T1000 (cell line): Measurements from ENCODE around the gene SEC23B.

Source experiments
- DNase-seq: peaks from one replicate; lab custom pipeline; 2025; ENCODE audit warnings: mixed read lengths; lab: John Stamatoyannopoulos, UW

The SEC23B gene

GRCh38 chr20:18587665-18588573, 80.2 kb downstream of the SEC23B start, which contains the start of gene DTD1:
DTD1 (plus strand) TSS chr20:18588054; CDS start chr20:18588073, 19 bp downstream.
- peak; percentile 89 for DNase-seq

GRCh38 chr20:18588574-18588933, 80.8 kb downstream of the SEC23B start:
- no peak for DNase-seq

GRCh38 chr20:18589941-18590674, 82.4 kb downstream of the SEC23B start:
- DNase-seq = no peak

GRCh38 chr20:18596270-18596669, 88.5 kb downstream of the SEC23B start:
- no peak for DNase-seq

GRCh38 chr20:18609741-18610140, 102.0 kb downstream of the SEC23B start:
- no peak for DNase-seq
